ENCODE data around the gene SP100. TPM values are rescaled to one million over a fixed set of nuclear protein-coding genes. Genes with fewer than 3 reads are reported as not detected.

SP100 gene
- total RNA-seq, 2 experiments from 2014 or later: 242 to 243 TPM

DNA sequence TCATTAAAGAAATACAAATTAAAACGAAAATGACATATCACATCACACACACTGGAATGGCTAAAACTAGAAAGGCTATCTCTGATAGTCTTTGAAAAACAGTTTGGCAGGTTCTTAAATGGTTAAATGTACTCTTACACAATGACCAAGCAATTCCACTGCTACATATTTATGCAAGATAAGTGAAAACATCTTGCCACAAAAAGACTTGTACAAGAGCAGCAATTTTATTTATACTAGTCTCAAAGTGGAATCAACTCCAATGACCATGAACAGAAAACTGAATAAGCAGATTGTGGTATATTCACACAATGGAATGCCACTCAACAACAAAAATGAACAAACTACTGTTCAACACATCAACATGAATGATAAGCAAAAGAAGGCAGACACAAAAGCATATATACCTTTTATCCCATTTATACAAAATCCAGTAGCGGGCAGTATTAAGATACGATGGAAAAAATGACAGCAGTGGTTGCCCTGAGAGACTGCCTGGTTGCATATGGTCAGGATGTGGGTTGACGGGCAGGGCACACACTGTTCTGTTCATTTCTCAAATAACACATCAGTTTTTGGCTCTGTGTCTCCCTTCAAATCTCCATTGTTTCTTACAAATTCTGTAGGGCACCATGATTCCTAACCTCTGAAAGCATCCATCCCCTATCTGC lies 25.4 kb downstream of the SP100 start:
- Histone ChIP-seq H3K27me3 (ENCODE audit: control insufficient read depth in 1 of 2, insufficient read depth in 2 of 2, low read length in 2 of 2) (no peaks in the 10 kb centered on the region), H3K36me3 (ENCODE audit: insufficient read depth, low read length) (peaks cover 48% of the 10 kb centered on the region), H3K9me3 (ENCODE audit: control insufficient read depth in 1 of 2, insufficient read depth in 1 of 2, low read length in 2 of 2) (peaks cover 0 to 4% of the 10 kb centered on the region in 2 experiments), H3K4me1 (ENCODE audit: insufficient read depth, low read length) (peaks cover 10% of the 10 kb centered on the region), H3K4me3 (ENCODE audit: low read length) (no peak overlapping the region), H3K27ac (ENCODE audit: low read depth in 1 of 2, low read length in 2 of 2) (peak overlapping the region; percentile 18 to 36)
- peak in 11 of 14 experiments; percentile 16 to 89 (median 33) for DNase-seq
- Mint-ChIP-seq H3K4me1 (ENCODE audit: low read depth) (peaks cover 66% of the 10 kb centered on the region), H3K4me3 (peak overlapping the region; percentile 58), H3K36me3 (ENCODE audit: low read depth) (peaks cover 88% of the 10 kb centered on the region), H3K27me3 (no peaks in the 10 kb centered on the region), H3K27ac (peak overlapping the region; percentile 69), H3K9me3 (peaks cover 2% of the 10 kb centered on the region)
- ATAC-seq (ENCODE audit: poor library complexity): peak; percentile 85
- POLR2A ChIA-PET: interaction anchor here (1.1 kb wide), 1 partner anchor 10 kb away, joined by 3 read pairs; no protein-coding TSS in a partner anchor
- CTCF ChIA-PET: no interaction called here
- intact Hi-C loops (cut with DNase I, micrococcal nuclease): no loop called here
- TF ChIP-seq, protein P1, sequence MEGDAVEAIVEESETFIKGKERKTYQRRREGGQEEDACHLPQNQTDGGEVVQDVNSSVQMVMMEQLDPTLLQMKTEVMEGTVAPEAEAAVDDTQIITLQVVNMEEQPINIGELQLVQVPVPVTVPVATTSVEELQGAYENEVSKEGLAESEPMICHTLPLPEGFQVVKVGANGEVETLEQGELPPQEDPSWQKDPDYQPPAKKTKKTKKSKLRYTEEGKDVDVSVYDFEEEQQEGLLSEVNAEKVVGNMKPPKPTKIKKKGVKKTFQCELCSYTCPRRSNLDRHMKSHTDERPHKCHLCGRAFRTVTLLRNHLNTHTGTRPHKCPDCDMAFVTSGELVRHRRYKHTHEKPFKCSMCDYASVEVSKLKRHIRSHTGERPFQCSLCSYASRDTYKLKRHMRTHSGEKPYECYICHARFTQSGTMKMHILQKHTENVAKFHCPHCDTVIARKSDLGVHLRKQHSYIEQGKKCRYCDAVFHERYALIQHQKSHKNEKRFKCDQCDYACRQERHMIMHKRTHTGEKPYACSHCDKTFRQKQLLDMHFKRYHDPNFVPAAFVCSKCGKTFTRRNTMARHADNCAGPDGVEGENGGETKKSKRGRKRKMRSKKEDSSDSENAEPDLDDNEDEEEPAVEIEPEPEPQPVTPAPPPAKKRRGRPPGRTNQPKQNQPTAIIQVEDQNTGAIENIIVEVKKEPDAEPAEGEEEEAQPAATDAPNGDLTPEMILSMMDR (IDR thresholded peaks at IDR 0.05): no peak

- intact Hi-C loops (cut with DNase I, micrococcal nuclease): no loop called here
- H3K27ac Mint-ChIP-seq: peak overlapping the region; percentile 46
- ChIA-PET POLR2A (no interaction called here), CTCF (no interaction called here)
- H3K4me1 Mint-ChIP-seq (ENCODE audit: low read depth): peaks cover 71% of the 10 kb centered on the region
- H3K4me1 ChIP-seq (ENCODE audit: insufficient read depth, low read length): peaks cover 26% of the 10 kb centered on the region
- no peaks in the 10 kb centered on the region for H3K9me3 Mint-ChIP-seq
- ATAC-seq (ENCODE audit: poor library complexity): no peak
- H3K27ac ChIP-seq (ENCODE audit: low read depth in 1 of 2, low read length in 2 of 2): no peak overlapping the region
- H3K27me3 ChIP-seq (ENCODE audit: control insufficient read depth in 1 of 2, insufficient read depth in 2 of 2, low read length in 2 of 2): no peaks in the 10 kb centered on the region
- H3K36me3 Mint-ChIP-seq (ENCODE audit: low read depth): peaks cover 88% of the 10 kb centered on the region
- H3K27me3 Mint-ChIP-seq: no peaks in the 10 kb centered on the region
- DNase-seq: no peak
- peaks cover 57% of the 10 kb centered on the region for H3K36me3 ChIP-seq (ENCODE audit: insufficient read depth, low read length)
- H3K4me3 ChIP-seq (ENCODE audit: low read length): no peak overlapping the region
- TF ChIP-seq, protein P1 (IDR thresholded peaks at IDR 0.05): no peak
- H3K9me3 ChIP-seq (ENCODE audit: control insufficient read depth in 1 of 2, insufficient read depth in 1 of 2, low read length in 2 of 2): no peaks in the 10 kb centered on the region
- H3K4me3 Mint-ChIP-seq: no peak overlapping the region
Measured at GRCh38 chr2:230443541-230443940, 27.5 kb downstream of the SP100 start.

GRCh38 chr2:230444832-230445231 lies 28.8 kb downstream of the SP100 start:
- no peaks in the 10 kb centered on the region for H3K9me3 Mint-ChIP-seq
- H3K27ac Mint-ChIP-seq: peak overlapping the region; percentile 8
- no peak for ATAC-seq (ENCODE audit: poor library complexity)
- Histone ChIP-seq H3K27ac (ENCODE audit: low read depth in 1 of 2, low read length in 2 of 2) (no peak overlapping the region), H3K4me1 (ENCODE audit: insufficient read depth, low read length) (peaks cover 33% of the 10 kb centered on the region), H3K27me3 (ENCODE audit: control insufficient read depth in 1 of 2, insufficient read depth in 2 of 2, low read length in 2 of 2) (no peaks in the 10 kb centered on the region), H3K9me3 (ENCODE audit: control insufficient read depth in 1 of 2, insufficient read depth in 1 of 2, low read length in 2 of 2) (no peaks in the 10 kb centered on the region), H3K4me3 (ENCODE audit: low read length) (no peak overlapping the region), H3K36me3 (ENCODE audit: insufficient read depth, low read length) (peaks cover 70% of the 10 kb centered on the region)
- H3K36me3 Mint-ChIP-seq (ENCODE audit: low read depth): peaks cover 87% of the 10 kb centered on the region
- ChIA-PET CTCF (no interaction called here), POLR2A (interaction anchor here (0.6 kb wide), 1 partner anchor 14 kb away, joined by 3 read pairs; no protein-coding TSS in a partner anchor)
- TF ChIP-seq, protein P1 (IDR thresholded peaks at IDR 0.05): no peak
- no peak for DNase-seq
- intact Hi-C loops (cut with DNase I, micrococcal nuclease): loop anchor here in 1 of 2 experiments (5.0 kb wide), 1 partner anchor 33 kb away; no protein-coding TSS in a partner anchor
- no peak overlapping the region for H3K4me3 Mint-ChIP-seq
- H3K4me1 Mint-ChIP-seq (ENCODE audit: low read depth): peaks cover 68% of the 10 kb centered on the region
- H3K27me3 Mint-ChIP-seq: no peaks in the 10 kb centered on the region
